K562 treated with DMSO at 1 percent for 48 hours (cell line): ENCODE data around the gene PRL. TPM values are rescaled to one million over a fixed set of nuclear protein-coding genes. Genes with fewer than 3 reads are reported as not detected.

Experiments used
- total RNA-seq: library from RNA; unstranded; fragments of 300-600 nt; gene quantifications from 2 replicates; pipeline ENCODE4 v1.2.3, GENCODE V29; 2022; ENCODE audit warnings: low replicate concordance; ENCODE audit errors: extremely low read depth

Gene PRL
- total RNA-seq: not detected in 2 replicates

DNA sequence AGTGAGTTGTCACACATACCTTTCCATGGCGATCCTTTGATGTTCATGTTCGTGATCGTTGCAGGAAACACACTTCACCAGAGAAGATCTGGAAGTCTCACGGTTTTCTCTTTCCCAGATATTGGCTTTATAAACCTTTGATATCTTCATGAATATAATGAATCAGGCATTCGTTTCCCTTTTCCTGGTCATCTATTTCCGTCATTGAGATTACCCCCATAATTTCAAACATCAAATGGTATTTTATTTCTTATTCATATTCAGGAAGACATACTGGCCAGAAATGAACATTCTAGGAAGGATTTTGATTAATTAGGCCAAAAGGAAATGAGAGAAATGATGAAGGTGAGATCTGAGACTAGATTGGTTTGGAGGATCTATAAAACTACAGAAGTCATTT lies at the start of gene PRL:
TSS of gene PRL (minus strand) at position 101 of the 400 bp plus-strand sequence. CDS start at position 47, 54 bp downstream.

